ENCODE results near the gene MYCN.

GRCh38 chr2:15963977-15964670 lies 23.8 kb downstream of the MYCN start:
- TF ChIP-seq, protein P1, sequence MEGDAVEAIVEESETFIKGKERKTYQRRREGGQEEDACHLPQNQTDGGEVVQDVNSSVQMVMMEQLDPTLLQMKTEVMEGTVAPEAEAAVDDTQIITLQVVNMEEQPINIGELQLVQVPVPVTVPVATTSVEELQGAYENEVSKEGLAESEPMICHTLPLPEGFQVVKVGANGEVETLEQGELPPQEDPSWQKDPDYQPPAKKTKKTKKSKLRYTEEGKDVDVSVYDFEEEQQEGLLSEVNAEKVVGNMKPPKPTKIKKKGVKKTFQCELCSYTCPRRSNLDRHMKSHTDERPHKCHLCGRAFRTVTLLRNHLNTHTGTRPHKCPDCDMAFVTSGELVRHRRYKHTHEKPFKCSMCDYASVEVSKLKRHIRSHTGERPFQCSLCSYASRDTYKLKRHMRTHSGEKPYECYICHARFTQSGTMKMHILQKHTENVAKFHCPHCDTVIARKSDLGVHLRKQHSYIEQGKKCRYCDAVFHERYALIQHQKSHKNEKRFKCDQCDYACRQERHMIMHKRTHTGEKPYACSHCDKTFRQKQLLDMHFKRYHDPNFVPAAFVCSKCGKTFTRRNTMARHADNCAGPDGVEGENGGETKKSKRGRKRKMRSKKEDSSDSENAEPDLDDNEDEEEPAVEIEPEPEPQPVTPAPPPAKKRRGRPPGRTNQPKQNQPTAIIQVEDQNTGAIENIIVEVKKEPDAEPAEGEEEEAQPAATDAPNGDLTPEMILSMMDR (IDR thresholded peaks at IDR 0.05) = no peak
- TF ChIP-seq POLR2A (IDR thresholded peaks at IDR 0.05) = no peak
